PC-3 (cell line): ENCODE measurements around the gene RBKS. TPM values are rescaled to one million over a fixed set of nuclear protein-coding genes. Genes with fewer than 3 reads are reported as not detected.
A peak's percentile ranks its signal among the peaks of the same experiment; 100 is the strongest.
"Not testable (repeated sequence)": the region's sequence is repeated elsewhere in the genome, so short reads cannot be mapped to it uniquely, and the experiment has no call there.

Experiments used
- ATAC-seq: fragments of 200-7000 bp; cut with Tn5 transposase; 2 replicates; pipeline ENCODE4 v1.9.1; 2020; ENCODE audit warnings: mild to moderate bottlenecking, moderate library complexity
- BruUV-seq: library from RNA; stranded (reverse); fragments of 400-500 nt; replicated peaks from 2 replicates; lab custom pipeline; 2021; lab: Mats Ljungman, UMichigan
- CTCF ChIA-PET: fragments of 300-600 bp; sonication (Branson Sonifier 250); formaldehyde crosslinking; loops from one replicate; lab custom pipeline; 2022; ENCODE audit warnings: antibody characterized with exemption; lab: Charles Lee
- POLR2A ChIA-PET: fragments of 300-600 bp; sonication (Branson Sonifier 250); formaldehyde crosslinking; loops from one replicate; lab custom pipeline; 2022; ENCODE audit warnings: antibody characterized with exemption; ENCODE audit not compliant: unreplicated experiment; lab: Charles Lee
- DNase-seq: peaks from one replicate; pipeline ENCODE4 v3.0.0-alpha.2; 2015
- H2AFZ ChIP-seq: fragments of 300-600 bp; sonication (generic); 2 replicates; pipeline ENCODE4 v1.6.0; 2016; ENCODE audit warnings: antibody characterized with exemption, low read length
- H3F3A ChIP-seq: fragments of 300-600 bp; sonication (generic); one replicate; pipeline ENCODE4 v1.6.0; 2017; ENCODE audit warnings: antibody characterized with exemption, low read length, control low read depth, mild to moderate bottlenecking; ENCODE audit not compliant: unreplicated experiment
- H3K27ac ChIP-seq: fragments of 300-600 bp; sonication (generic); 2 replicates; pipeline ENCODE4 v1.5.1; 2016; ENCODE audit warnings: mild to moderate bottlenecking, low read length
- H3K27me3 ChIP-seq: fragments of 300-600 bp; sonication (generic); 2 replicates; pipeline ENCODE4 v1.6.1; 2016; ENCODE audit warnings: low read length, mixed read lengths
- H3K36me3 ChIP-seq: fragments of 300-600 bp; sonication (generic); 2 replicates; pipeline ENCODE4 v1.6.1; 2016; ENCODE audit warnings: low read depth, mixed run types, low read length, mixed read lengths
- H3K4me1 ChIP-seq: fragments of 300-600 bp; sonication (generic); 2 replicates; pipeline ENCODE4 v1.5.1; 2016; ENCODE audit warnings: low read length; ENCODE audit not compliant: insufficient read depth
- H3K4me2 ChIP-seq: fragments of 300-600 bp; sonication (generic); 2 replicates; pipeline ENCODE4 v1.6.0; 2016; ENCODE audit warnings: low read length
- H3K4me3 ChIP-seq: fragments of 300-600 bp; sonication (generic); 2 replicates; pipeline ENCODE4 v1.5.1; 2016; ENCODE audit warnings: mild to moderate bottlenecking, low read length, mixed read lengths
- H3K79me2 ChIP-seq: fragments of 300-600 bp; sonication (generic); 2 replicates; pipeline ENCODE4 v1.6.1; 2017; ENCODE audit warnings: low read length, mixed read lengths
- H3K9ac ChIP-seq: fragments of 300-600 bp; sonication (generic); 2 replicates; pipeline ENCODE4 v1.6.0; 2016; ENCODE audit warnings: mild to moderate bottlenecking, low read length
- H3K9me2 ChIP-seq: fragments of 300-600 bp; sonication (generic); replicated peaks from 2 replicates; pipeline ENCODE4 v1.6.1; 2016; ENCODE audit warnings: mixed run types, low read length, mixed read lengths
- H3K9me3 ChIP-seq: fragments of 300-600 bp; sonication (generic); 2 replicates; pipeline ENCODE4 v1.6.1; 2016; ENCODE audit warnings: low read length, mixed read lengths
- H4K20me1 ChIP-seq: fragments of 300-600 bp; sonication (generic); 2 replicates; pipeline ENCODE4 v1.6.1; 2016; ENCODE audit warnings: low read length, mixed read lengths
- CTCF ChIP-seq: fragments of 300-600 bp; sonication (generic); conservative IDR thresholded peaks from 2 replicates; pipeline ENCODE4 v1.5.1; 2017; ENCODE audit warnings: antibody characterized with exemption, low read depth, mild to moderate bottlenecking, low read length
- EZH2 ChIP-seq: fragments of 300-600 bp; sonication (generic); IDR thresholded peaks from one replicate; pipeline ENCODE4 v1.6.1; 2017; ENCODE audit warnings: antibody characterized with exemption, mild to moderate bottlenecking, low read length; ENCODE audit not compliant: unreplicated experiment
- EZH2phosphoT487 ChIP-seq: fragments of 300-600 bp; sonication (generic); IDR thresholded peaks from 2 replicates; pipeline ENCODE4 v1.6.1; 2018; ENCODE audit warnings: mild to moderate bottlenecking, antibody characterized with exemption, low read length, borderline replicate concordance
- intact Hi-C: fragments of 100-400 bp; cut with micrococcal nuclease; formaldehyde crosslinking; loops from 2 replicates; pipeline ENCODE4 v1.9.0; 2023
- total RNA-seq: library from RNA; depleted of rRNA; stranded (reverse); fragments of >200 nt; gene quantifications from 2 replicates; pipeline ENCODE4 v1.2.3, GENCODE V29; 2014

Gene RBKS
- total RNA-seq, 1 experiment from 2014 or later = 1.8 TPM

GRCh38 chr2:27771202-27771547, 119.0 kb downstream of the RBKS start:
- H3K4me3 ChIP-seq = peak overlapping the region; percentile 96
- H3K27ac ChIP-seq = no peak overlapping the region
- no peaks in the 10 kb centered on the region for H3K9me2 ChIP-seq
- 0 out of 2 replicates have a peak, but pooled peaks cover 9% of the 10 kb centered on the region for H4K20me1 ChIP-seq
- H3F3A ChIP-seq = no peaks in the 10 kb centered on the region
- ATAC-seq (no peak; the same call in 1 of the 2 replicates), DNase-seq (no peak)
- H3K36me3 ChIP-seq = peaks cover 14% of the 10 kb centered on the region
- TF ChIP-seq CTCF (no peak), EZH2phosphoT487 (no peak)
- intact Hi-C loops = loop anchor here (10.0 kb wide), 3 partner anchors 66 to 184 kb away; partner anchors contain the start of genes BABAM2 and RBKS
- ChIA-PET CTCF (no interaction called here), POLR2A (no interaction called here)
- H3K79me2 ChIP-seq = peaks cover 47% of the 10 kb centered on the region
- no peaks in the 10 kb centered on the region for H3K27me3 ChIP-seq
- H2AFZ ChIP-seq = peak overlapping the region; percentile 91
- peaks cover 34% of the 10 kb centered on the region for H3K4me1 ChIP-seq
- H3K9me3 ChIP-seq = no peaks in the 10 kb centered on the region
- TSS peak; percentile 98 for BruUV-seq
- H3K4me2 ChIP-seq = peak overlapping the region; percentile 95
- H3K9ac ChIP-seq = peak overlapping the region; percentile 92

DNA sequence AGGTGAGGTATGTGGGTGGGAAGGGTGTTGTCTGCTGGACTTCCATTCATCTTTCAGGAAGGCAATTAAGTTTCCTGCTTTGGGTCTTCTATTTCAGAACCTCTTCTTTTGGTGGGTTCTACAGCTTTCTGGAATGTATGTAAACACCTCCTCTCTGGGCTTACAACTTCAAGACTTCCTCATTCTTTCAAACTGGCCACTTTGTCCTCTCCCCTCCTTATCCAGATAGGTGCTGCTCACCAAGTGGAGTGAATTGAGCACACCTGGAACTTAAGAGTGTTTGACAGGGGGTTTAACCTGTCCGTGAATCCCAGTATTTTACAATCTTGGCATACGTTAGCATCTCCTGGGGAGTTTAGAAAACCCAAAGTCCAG, 123.9 kb downstream of the RBKS start:
- DNase-seq (no peak), ATAC-seq (no peak)
- no peaks in the 10 kb centered on the region for H3F3A ChIP-seq
- H3K9me2 ChIP-seq = no peaks in the 10 kb centered on the region
- H3K4me1 ChIP-seq = peaks cover 17% of the 10 kb centered on the region
- H3K4me3 ChIP-seq = no peak overlapping the region
- H3K27ac ChIP-seq = no peak overlapping the region
- H3K79me2 ChIP-seq = no peaks in the 10 kb centered on the region
- no peak overlapping the region for H2AFZ ChIP-seq
- ChIA-PET POLR2A (no interaction called here), CTCF (no interaction called here)
- H3K9ac ChIP-seq = no peak overlapping the region
- no peak overlapping the region for H3K4me2 ChIP-seq
- TF ChIP-seq EZH2 (no peak), CTCF (no peak), EZH2phosphoT487 (no peak)
- BruUV-seq = no TSS peak
- no peaks in the 10 kb centered on the region for H3K36me3 ChIP-seq
- intact Hi-C loops = no loop called here
- H3K9me3 ChIP-seq = no peaks in the 10 kb centered on the region
- no peaks in the 10 kb centered on the region for H3K27me3 ChIP-seq
- no peaks in the 10 kb centered on the region for H4K20me1 ChIP-seq

DNA sequence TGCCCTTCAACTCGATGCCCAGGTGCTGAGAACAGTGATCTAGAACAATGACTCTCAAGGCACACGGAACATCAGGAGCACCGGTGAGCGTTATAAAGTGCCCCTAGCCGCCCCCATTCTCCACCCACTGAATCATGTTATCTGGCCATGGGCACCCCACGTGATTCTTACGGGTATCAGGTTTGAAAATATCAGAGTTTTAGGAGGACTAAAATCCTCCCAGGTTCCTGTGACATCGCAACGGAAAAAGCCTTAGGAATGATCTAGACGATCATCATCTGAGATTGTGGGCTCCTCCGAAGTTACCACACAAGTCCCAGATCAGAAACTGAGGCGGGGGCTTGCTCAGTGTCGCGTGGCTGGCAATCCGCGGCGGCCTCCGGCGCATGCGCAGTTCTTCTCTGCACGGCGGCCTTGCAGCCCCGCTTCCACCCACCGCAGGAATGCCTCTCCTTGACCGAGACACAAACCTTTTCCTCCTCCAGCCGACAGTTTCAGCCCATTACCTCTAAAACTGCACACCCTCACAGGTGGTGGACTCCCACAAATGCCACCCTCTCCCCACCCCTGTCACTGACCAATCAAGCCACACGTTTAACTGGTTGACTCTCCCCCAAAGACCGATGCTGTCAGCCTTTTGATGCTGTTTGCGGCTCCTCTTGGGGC, 124.4 kb downstream of the RBKS start:
- H3K4me2 ChIP-seq = no peak overlapping the region

GRCh38 chr2:27764526-27764925, 125.7 kb downstream of the RBKS start:
- POLR2A ChIA-PET, H3K4me2 ChIP-seq, H3K9me2 ChIP-seq, DNase-seq, H3K27me3 ChIP-seq, H3K9ac ChIP-seq, H2AFZ ChIP-seq, H3K79me2 ChIP-seq, CTCF ChIA-PET, BruUV-seq, H4K20me1 ChIP-seq, ATAC-seq, H3K36me3 ChIP-seq, H3F3A ChIP-seq, H3K9me3 ChIP-seq, intact Hi-C loops, H3K27ac ChIP-seq, H3K4me3 ChIP-seq: not testable (repeated sequence)
- H3K4me1 ChIP-seq = peaks cover 22% of the 10 kb centered on the region

More for the DNA sequence above, 124.4 kb downstream of the RBKS start:
- ChIA-PET CTCF (no interaction called here), POLR2A (no interaction called here)
- H2AFZ ChIP-seq = no peak overlapping the region
- no peaks in the 10 kb centered on the region for H3K36me3 ChIP-seq
- H3K9me3 ChIP-seq = no peaks in the 10 kb centered on the region
- H3K79me2 ChIP-seq = no peaks in the 10 kb centered on the region
- H3K9ac ChIP-seq = no peak overlapping the region
- H3K4me1 ChIP-seq = peaks cover 17% of the 10 kb centered on the region
- ATAC-seq (no peak), DNase-seq (no peak)
- no peak overlapping the region for H3K4me3 ChIP-seq
- no peak overlapping the region for H3K27ac ChIP-seq
- TF ChIP-seq EZH2 = no peak
- no peak for TF ChIP-seq CTCF
- no peak for TF ChIP-seq EZH2phosphoT487
- H3K27me3 ChIP-seq = no peaks in the 10 kb centered on the region
- intact Hi-C loops = no loop called here
- H3K9me2 ChIP-seq = no peaks in the 10 kb centered on the region
- no peaks in the 10 kb centered on the region for H3F3A ChIP-seq
- H4K20me1 ChIP-seq = no peaks in the 10 kb centered on the region
- no TSS peak for BruUV-seq
